ENCODE measurements around the gene ATAT1. TPM values are rescaled to one million over a fixed set of nuclear protein-coding genes. Genes with fewer than 3 reads are reported as not detected.
A peak's percentile ranks its signal among the peaks of the same experiment; 100 is the strongest.

The ATAT1 gene
- total and polyA plus RNA-seq, 9 of the 15 experiments (the other 6 are each of a cell fraction or from before 2014, with no cell fraction given) = 0.65 to 5.8 (median 1.6) TPM

- TF ChIP-seq RCOR1 (IDR thresholded peaks at IDR 0.05; ENCODE audit: borderline replicate concordance in 1 of 2, low read depth in 2 of 2, low read length in 2 of 2) = no peak; a peak in 1 of 4 replicates
- TF ChIP-seq MTF1 (CRISPR knock-in tag; IDR thresholded peaks at IDR 0.05; ENCODE audit: borderline replicate concordance) = no peak
- TF ChIP-seq VEZF1 (CRISPR knock-in tag; IDR thresholded peaks at IDR 0.05) = no peak; the same call in none of the 2 replicates
- peak in 1 of 2 experiments; percentile 92; a peak in 2 of 4 replicates for TF ChIP-seq HDAC1 (IDR thresholded peaks at IDR 0.05)
- TF ChIP-seq TEAD2 (tag; IDR thresholded peaks at IDR 0.05) = no peak
- no peak for TF ChIP-seq HDGF (IDR thresholded peaks at IDR 0.05)
- TF ChIP-seq ZC3H8 (IDR thresholded peaks at IDR 0.05) = no peak
- no peak for TF ChIP-seq CEBPB (tag; IDR thresholded peaks at IDR 0.05)
- TF ChIP-seq BRD4 (IDR thresholded peaks at IDR 0.05) = peak; percentile 82
- TF ChIP-seq CREM (IDR thresholded peaks at IDR 0.05; ENCODE audit: low read depth) = peak; percentile 8
- TF ChIP-seq POU5F1 (IDR thresholded peaks at IDR 0.05; ENCODE audit: borderline replicate concordance, low read depth, low read length, partially characterized antibody) = no peak
- TF ChIP-seq DIDO1 (tag; IDR thresholded peaks at IDR 0.05; ENCODE audit: low read depth) = no peak
- no peak for TF ChIP-seq MYBL2 (IDR thresholded peaks at IDR 0.05; ENCODE audit: low read depth)
- no peak for TF ChIP-seq MYBL2 (CRISPR knock-in tag; IDR thresholded peaks at IDR 0.05; ENCODE audit: borderline replicate concordance)
- peak; percentile 28; the same call in 1 of the 2 replicates for TF ChIP-seq E2F1 (CRISPR knock-in tag; IDR thresholded peaks at IDR 0.05)
- TF ChIP-seq NR3C1 (CRISPR knock-in tag; IDR thresholded peaks at IDR 0.05) = no peak
- TF ChIP-seq BRF2 (IDR thresholded peaks at IDR 0.05; ENCODE audit: borderline replicate concordance, insufficient read depth, insufficient read length) = no peak
- TF ChIP-seq FOXK2 (conservative IDR thresholded peaks at IDR 0.05 in 1 of 2, IDR thresholded peaks at IDR 0.05 in 1 of 2; ENCODE audit: low read depth in 2 of 2) = peak in 1 of 2 experiments; percentile 24; a peak in 1 of 4 replicates
- TF ChIP-seq MEF2A (IDR thresholded peaks at IDR 0.05; ENCODE audit: control insufficient read depth, low read depth, low read length) = no peak
- no peak for TF ChIP-seq ZSCAN32 (CRISPR knock-in tag; IDR thresholded peaks at IDR 0.05)
- TF ChIP-seq MXD1 (CRISPR knock-in tag; IDR thresholded peaks at IDR 0.05; ENCODE audit: borderline replicate concordance, poor library complexity, severe bottlenecking) = no peak
- TF ChIP-seq ESRRB (CRISPR knock-in tag; IDR thresholded peaks at IDR 0.05; ENCODE audit: borderline replicate concordance) = no peak
Observed at GRCh38 chr6:30647242-30648116, 20.8 kb downstream of the ATAT1 start (continued).

Data from K562 (cell line).